ENCODE results near the gene STUM.

DNA sequence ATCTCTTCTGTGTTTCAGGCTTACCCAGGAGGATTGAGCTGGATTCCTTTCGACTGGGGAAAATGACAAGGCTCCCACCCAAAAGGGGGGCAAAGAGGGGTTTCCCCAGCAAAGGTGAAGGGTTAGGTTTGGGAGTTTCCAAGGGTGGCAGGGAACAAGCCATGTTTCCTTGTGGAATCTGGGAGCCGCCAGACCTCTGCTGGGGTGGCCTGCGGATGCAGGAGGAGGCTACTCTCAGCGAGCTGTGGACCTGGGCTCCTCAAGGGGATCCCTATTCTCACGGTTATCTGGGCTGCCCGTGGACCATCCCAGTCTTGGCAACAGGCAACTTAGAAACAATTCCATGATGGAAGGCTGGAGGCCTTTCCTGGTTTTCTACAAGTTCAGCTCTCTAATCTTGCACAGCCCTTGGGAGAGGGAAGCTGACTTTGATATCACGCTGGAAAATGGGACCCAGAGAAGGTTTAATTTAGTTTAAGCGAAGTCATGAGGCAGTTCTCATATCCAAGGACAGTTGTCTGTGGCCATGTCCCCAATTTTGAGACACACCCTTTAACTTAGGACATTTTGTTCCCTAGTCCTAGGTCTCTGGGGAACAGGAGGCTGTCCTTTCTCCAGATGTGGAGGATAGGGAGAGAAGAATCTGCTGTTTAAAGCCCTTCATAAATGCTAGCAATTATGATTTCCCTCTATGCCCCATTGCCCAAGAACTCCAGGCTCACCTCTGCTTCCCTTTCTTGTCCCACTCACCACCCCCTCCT lies 24.7 kb upstream of the STUM start:
- TF ChIP-seq, protein P1, sequence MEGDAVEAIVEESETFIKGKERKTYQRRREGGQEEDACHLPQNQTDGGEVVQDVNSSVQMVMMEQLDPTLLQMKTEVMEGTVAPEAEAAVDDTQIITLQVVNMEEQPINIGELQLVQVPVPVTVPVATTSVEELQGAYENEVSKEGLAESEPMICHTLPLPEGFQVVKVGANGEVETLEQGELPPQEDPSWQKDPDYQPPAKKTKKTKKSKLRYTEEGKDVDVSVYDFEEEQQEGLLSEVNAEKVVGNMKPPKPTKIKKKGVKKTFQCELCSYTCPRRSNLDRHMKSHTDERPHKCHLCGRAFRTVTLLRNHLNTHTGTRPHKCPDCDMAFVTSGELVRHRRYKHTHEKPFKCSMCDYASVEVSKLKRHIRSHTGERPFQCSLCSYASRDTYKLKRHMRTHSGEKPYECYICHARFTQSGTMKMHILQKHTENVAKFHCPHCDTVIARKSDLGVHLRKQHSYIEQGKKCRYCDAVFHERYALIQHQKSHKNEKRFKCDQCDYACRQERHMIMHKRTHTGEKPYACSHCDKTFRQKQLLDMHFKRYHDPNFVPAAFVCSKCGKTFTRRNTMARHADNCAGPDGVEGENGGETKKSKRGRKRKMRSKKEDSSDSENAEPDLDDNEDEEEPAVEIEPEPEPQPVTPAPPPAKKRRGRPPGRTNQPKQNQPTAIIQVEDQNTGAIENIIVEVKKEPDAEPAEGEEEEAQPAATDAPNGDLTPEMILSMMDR (IDR thresholded peaks at IDR 0.05), result no peak
- TF ChIP-seq EZH2 (IDR thresholded peaks at IDR 0.05), result no peak
- TF ChIP-seq EZH2phosphoT487 (IDR thresholded peaks at IDR 0.05), result no peak

All from neural progenitor cell (in vitro differentiated cells).